Epithelial cell of proximal tubule (primary cell): Measurements from ENCODE around the gene HMOX2. TPM values are rescaled to one million over a fixed set of nuclear protein-coding genes. Genes with fewer than 3 reads are reported as not detected.

Source experiments
- DNase-seq: peaks from one replicate; pipeline ENCODE4 v3.0.0-alpha.2; 2011; ENCODE audit warnings: low read depth
- H3K4me3 ChIP-seq: 2 replicates; pipeline ENCODE4 v1.5.1; 2011; ENCODE audit warnings: low read depth, mild to moderate bottlenecking, low read length
- CTCF ChIP-seq: conservative IDR thresholded peaks from 2 replicates; pipeline ENCODE4 v1.5.1; 2012; ENCODE audit warnings: low read depth, mild to moderate bottlenecking, low read length
- total RNA-seq: library from RNA; depleted of rRNA; stranded (reverse); fragments of >200 nt; gene quantifications from 2 replicates; pipeline ENCODE4 v1.2.3, GENCODE V29; 2015

HMOX2 gene
- total RNA-seq, 1 donor from 2014 or later = 75.9 TPM

- no peak overlapping the region for H3K4me3 ChIP-seq
- no peak for DNase-seq
- no peak for TF ChIP-seq CTCF
Observed at GRCh38 chr16:4463522-4464163, 12.6 kb upstream of the HMOX2 start.

- no peak for TF ChIP-seq CTCF
- no peak overlapping the region for H3K4me3 ChIP-seq
- DNase-seq = no peak
Observed at GRCh38 chr16:4465977-4466779, 10.0 kb upstream of the HMOX2 start.

- no peak for TF ChIP-seq CTCF
- no peak overlapping the region for H3K4me3 ChIP-seq
- DNase-seq = no peak
Observed at GRCh38 chr16:4467916-4468315, 8.3 kb upstream of the HMOX2 start.

- no peak for TF ChIP-seq CTCF
- no peak for DNase-seq
- H3K4me3 ChIP-seq = no peak overlapping the region
Observed at GRCh38 chr16:4468972-4469371, 7.2 kb upstream of the HMOX2 start.

GRCh38 chr16:4471869-4472268 is 4.3 kb upstream of the HMOX2 start:
- DNase-seq = no peak
- no peak overlapping the region for H3K4me3 ChIP-seq
- TF ChIP-seq CTCF = no peak

GRCh38 chr16:4472880-4473279 is 3.3 kb upstream of the HMOX2 start:
- no peak for TF ChIP-seq CTCF
- no peak for DNase-seq
- no peak overlapping the region for H3K4me3 ChIP-seq
